Hepatocyte (in vitro differentiated cells): Measurements from ENCODE around the gene IGSF11.

Source experiments
- EZH2 ChIP-seq: fragments of 200-600 bp; sonication (generic); IDR thresholded peaks from 2 replicates; pipeline ENCODE4 v1.6.1; 2016; ENCODE audit warnings: antibody characterized with exemption, mild to moderate bottlenecking, borderline replicate concordance
- EZH2phosphoT487 ChIP-seq: fragments of 200-600 bp; sonication (generic); IDR thresholded peaks from one replicate; pipeline ENCODE4 v1.6.1; 2018; ENCODE audit warnings: antibody characterized with exemption, mild to moderate bottlenecking, low read depth, moderate library complexity; ENCODE audit not compliant: unreplicated experiment, severe bottlenecking
- TF ChIP-seq, protein P1 (sequence below): fragments of 200-600 bp; sonication (generic); IDR thresholded peaks from 2 replicates; pipeline ENCODE4 v1.5.1; 2016; ENCODE audit warnings: antibody characterized with exemption, mild to moderate bottlenecking; ENCODE audit not compliant: poor library complexity

DNA sequence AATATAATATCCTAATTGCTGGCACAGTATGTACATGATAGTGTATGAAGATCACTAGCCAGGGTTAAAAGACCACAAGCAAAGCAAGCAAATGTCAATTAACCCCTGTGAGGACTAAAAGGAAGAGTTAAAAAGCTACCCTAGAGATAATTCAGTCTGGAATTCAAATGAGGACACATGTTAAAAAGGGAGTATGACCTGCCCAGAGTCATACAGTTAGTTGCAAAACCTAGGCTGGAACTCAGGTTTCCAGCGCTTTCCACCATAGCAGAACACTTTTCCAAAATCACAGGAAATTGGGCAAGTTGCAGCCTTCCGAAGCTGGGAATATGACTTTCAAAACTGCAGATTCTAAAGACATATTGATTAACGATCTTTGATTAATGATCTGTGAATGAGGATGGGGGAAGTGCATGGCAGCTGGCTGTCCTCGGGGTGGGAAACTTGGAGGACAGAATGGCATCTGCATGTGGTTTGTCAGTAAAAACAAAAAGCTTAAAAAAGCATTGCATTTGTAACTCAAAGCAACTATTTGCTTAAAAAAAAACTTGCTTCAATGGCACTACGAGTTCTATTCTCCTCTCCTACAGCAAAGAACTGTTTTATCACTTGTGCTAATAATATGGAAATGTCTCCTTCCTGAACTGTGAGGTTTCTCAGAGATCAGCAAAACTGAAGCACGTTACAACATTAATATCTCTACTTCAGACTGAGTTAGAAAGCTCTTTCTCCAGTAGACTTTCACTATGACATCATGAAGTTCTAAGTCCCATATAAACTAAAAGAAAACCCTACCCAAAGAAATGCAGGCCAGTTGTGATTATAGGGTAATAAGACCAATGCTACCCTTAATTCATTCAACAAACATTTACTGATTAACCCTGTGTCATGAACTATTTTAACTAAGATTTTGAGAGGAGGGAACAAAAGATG lies 46.2 kb downstream of the IGSF11 start:
- TF ChIP-seq, protein P1, sequence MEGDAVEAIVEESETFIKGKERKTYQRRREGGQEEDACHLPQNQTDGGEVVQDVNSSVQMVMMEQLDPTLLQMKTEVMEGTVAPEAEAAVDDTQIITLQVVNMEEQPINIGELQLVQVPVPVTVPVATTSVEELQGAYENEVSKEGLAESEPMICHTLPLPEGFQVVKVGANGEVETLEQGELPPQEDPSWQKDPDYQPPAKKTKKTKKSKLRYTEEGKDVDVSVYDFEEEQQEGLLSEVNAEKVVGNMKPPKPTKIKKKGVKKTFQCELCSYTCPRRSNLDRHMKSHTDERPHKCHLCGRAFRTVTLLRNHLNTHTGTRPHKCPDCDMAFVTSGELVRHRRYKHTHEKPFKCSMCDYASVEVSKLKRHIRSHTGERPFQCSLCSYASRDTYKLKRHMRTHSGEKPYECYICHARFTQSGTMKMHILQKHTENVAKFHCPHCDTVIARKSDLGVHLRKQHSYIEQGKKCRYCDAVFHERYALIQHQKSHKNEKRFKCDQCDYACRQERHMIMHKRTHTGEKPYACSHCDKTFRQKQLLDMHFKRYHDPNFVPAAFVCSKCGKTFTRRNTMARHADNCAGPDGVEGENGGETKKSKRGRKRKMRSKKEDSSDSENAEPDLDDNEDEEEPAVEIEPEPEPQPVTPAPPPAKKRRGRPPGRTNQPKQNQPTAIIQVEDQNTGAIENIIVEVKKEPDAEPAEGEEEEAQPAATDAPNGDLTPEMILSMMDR = no peak
- TF ChIP-seq EZH2phosphoT487 = no peak
- no peak for TF ChIP-seq EZH2
